Uterine smooth muscle cell (primary cell): ENCODE measurements around the gene ZNF502. TPM values are rescaled to one million over a fixed set of nuclear protein-coding genes. Genes with fewer than 3 reads are reported as not detected.

Experiments used
- total RNA-seq: library from RNA; depleted of rRNA; stranded (reverse); fragments of >200 nt; gene quantifications from 2 replicates; pipeline ENCODE4 v1.2.3, GENCODE V29; 2014

The ZNF502 gene
- 4.7 and 5.8 TPM in 2 replicates for total RNA-seq

GRCh38 chr3:44712455-44713075, at the start of gene ZNF502:
Gene ZNF502, plus strand, starts transcription at chr3:44712660. Its CDS starts 7,602 bp downstream, at chr3:44720262.

GRCh38 chr3:44729384-44729910, 17.0 kb downstream of the ZNF502 start, which contains the start of gene ZNF501:
Gene ZNF501, plus strand, starts transcription at chr3:44729635. Its CDS starts 4,787 bp downstream, at chr3:44734422.

DNA sequence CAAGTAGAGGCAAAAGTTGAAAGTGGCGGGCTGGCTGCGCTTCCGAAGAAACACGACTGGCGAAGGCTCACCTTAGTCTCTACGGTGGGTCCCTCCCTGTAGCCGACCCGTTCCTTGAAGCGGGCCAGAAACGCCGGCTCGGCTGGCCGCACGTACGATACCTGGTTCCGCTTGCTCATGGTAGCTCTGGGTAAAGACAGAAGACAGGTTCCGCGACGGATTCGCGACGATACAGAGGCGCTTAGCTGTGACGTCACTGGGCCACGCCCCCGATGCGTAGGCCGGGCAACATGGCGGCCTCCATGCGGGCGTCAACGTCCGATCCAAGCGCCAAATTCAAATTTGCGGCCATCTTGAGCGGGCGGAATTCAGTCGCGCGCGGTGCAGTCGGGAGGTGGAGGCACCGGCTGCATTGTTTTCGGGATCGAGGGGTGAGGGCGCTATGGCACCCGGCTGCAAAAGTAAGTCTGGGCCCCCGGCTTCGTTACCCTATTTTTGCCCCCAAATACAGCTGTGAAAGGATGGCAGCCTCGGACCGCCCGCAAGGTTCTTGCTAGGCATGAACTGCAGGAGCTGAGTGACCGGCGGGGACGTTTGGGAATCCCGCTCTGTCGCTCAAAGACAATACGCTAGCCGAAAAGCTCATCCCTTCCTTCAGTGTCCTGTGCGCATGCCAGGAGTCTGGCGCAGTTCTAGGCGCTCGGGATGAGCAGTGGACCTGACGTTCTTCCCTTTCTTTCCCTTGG, 49.1 kb downstream of the ZNF502 start, which contains the start of the genes KIAA1143 and KIF15:
TSS of gene KIAA1143 (minus strand) at position 196 of the 746 bp plus-strand sequence. CDS start at position 179, 17 bp downstream.
TSS of gene KIF15 (plus strand) at position 371 of the 746 bp plus-strand sequence. CDS start at position 443, 72 bp downstream.

Other genes with a start within 250 kb of the ZNF502 start
- gene ZNF445, start 235.0 kb upstream of the ZNF502 start, total RNA-seq = 10.9 and 11.7 TPM in 2 replicates
- gene ZKSCAN7, start 157.5 kb upstream of the ZNF502 start, total RNA-seq = 5.5 and 7.4 TPM in 2 replicates
- 0.55 and 1.7 TPM in 2 replicates for gene ZNF660, start 127.7 kb upstream of the ZNF502 start, total RNA-seq
- gene ZNF197, start 87.6 kb upstream of the ZNF502 start, total RNA-seq = 18.3 and 18.9 TPM in 2 replicates
- gene ZNF35, start 63.9 kb upstream of the ZNF502 start, total RNA-seq = 9.0 and 14.4 TPM in 2 replicates
- 7.1 and 8.1 TPM in 2 replicates for gene ZNF501, start 17.0 kb downstream of the ZNF502 start, total RNA-seq
- 17.4 and 19.5 TPM in 2 replicates for gene KIAA1143, start 49.0 kb downstream of the ZNF502 start, total RNA-seq
- gene KIF15, start 49.1 kb downstream of the ZNF502 start, total RNA-seq = 7.4 and 27.2 TPM in 2 replicates
- 11.8 and 23.1 TPM in 2 replicates for gene TMEM42, start 149.3 kb downstream of the ZNF502 start, total RNA-seq
- not detected in 2 replicates for gene TGM4, start 161.9 kb downstream of the ZNF502 start, total RNA-seq